Measurements from ENCODE around the gene TEX14. TPM values are rescaled to one million over a fixed set of nuclear protein-coding genes. Genes with fewer than 3 reads are reported as not detected.

Gene TEX14
- total and polyA plus RNA-seq, 7 donors: 0.09 to 0.36 (median 0.28) TPM; not detected in 2

- H3K27ac ChIP-seq: no peak overlapping the region
- no peak overlapping the region for H3K4me3 ChIP-seq
- TF ChIP-seq EP300 (IDR thresholded peaks at IDR 0.05) (no peak), POLR2AphosphoS5 (IDR thresholded peaks at IDR 0.05) (no peak), POLR2A (IDR thresholded peaks at IDR 0.05) (no peak)
- no peaks in the 10 kb centered on the region for H3K27me3 ChIP-seq
- WGBS, 2 donors: 85 to 87% methylated on average over 5 of the region's 5 CpGs
- peaks cover 0 to 63% (median under 1%) of the 10 kb centered on the region in 4 donors for H3K36me3 ChIP-seq
- intact Hi-C loops (cut with DNase I): no loop called here
- DNase-seq: no peak
- no peaks in the 10 kb centered on the region for H3K4me1 ChIP-seq
- no peaks in the 10 kb centered on the region for H3K9me3 ChIP-seq
Measured at GRCh38 chr17:58702045-58702476, 10.2 kb upstream of the TEX14 start.

DNA sequence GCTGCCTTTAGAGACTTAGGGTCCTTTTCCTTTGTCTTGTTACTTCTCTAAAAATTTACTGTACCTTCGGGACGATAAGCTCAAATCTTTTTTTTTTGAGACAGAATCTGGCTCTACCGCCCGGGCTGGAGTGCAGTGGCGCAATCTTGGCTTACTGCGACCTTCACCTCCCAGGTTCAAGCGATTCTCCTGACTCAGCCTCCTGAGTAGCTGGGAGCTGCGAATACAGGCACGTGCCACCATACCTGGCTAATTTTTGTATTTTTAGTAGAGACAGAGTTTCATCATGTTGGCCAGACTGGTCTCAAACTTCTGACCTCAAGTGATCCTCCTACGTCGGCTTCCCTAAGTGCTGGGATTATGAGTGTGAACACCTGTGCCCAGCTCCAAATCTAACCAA, 7.9 kb upstream of the TEX14 start:
- Histone ChIP-seq H3K27ac (no peak overlapping the region), H3K4me3 (no peak overlapping the region), H3K27me3 (no peaks in the 10 kb centered on the region), H3K36me3 (peaks cover 0 to 64% (median 3%) of the 10 kb centered on the region in 4 donors), H3K4me1 (no peaks in the 10 kb centered on the region), H3K9me3 (no peaks in the 10 kb centered on the region)
- no peak for DNase-seq
- intact Hi-C loops (cut with DNase I): no loop called here
- TF ChIP-seq CTCF (IDR thresholded peaks at IDR 0.05): no peak
- no peak for TF ChIP-seq POLR2AphosphoS5 (IDR thresholded peaks at IDR 0.05)
- no peak for TF ChIP-seq EP300 (IDR thresholded peaks at IDR 0.05)
- 97% methylated on average over 11 of the region's 11 CpGs for WGBS, 2 donors

DNA sequence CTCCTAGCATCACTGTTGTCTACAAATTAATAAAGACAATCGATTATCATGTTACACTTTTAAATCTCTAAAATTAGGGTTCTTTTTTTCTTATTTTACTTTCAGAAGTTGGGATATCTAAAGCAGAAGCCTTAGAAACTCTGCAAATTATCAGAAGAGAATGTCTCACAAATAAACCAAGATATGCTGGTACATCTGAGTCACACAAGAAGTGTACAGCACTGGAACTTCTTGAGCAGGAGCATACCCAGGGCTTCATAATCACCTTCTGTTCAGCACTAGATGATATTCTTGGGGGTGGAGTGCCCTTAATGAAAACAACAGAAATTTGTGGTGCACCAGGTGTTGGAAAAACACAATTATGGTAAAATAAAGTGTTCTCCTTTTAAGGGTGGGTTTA, 3.0 kb upstream of the TEX14 start:
- no peak for DNase-seq
- Histone ChIP-seq H3K27me3 (no peaks in the 10 kb centered on the region), H3K4me1 (peaks cover 0 to 15% (median 13%) of the 10 kb centered on the region in 4 donors), H3K4me3 (no peak overlapping the region), H3K36me3 (peaks cover 0 to 21% (median 3%) of the 10 kb centered on the region in 4 donors), H3K9me3 (no peaks in the 10 kb centered on the region), H3K27ac (no peak overlapping the region)
- WGBS, 2 donors: 96 to 98% methylated on average over 1 of the region's 1 CpG
- intact Hi-C loops (cut with DNase I): loop anchor here (5.0 kb wide), 1 partner anchor 178 kb away; no protein-coding TSS in a partner anchor
- TF ChIP-seq EP300 (IDR thresholded peaks at IDR 0.05) (no peak), POLR2A (IDR thresholded peaks at IDR 0.05) (no peak), CTCF (IDR thresholded peaks at IDR 0.05) (no peak), POLR2AphosphoS5 (IDR thresholded peaks at IDR 0.05) (no peak)

GRCh38 chr17:58694302-58694701, 2.5 kb upstream of the TEX14 start:
- WGBS, 2 donors: 95 to 97% methylated on average over 8 of the region's 8 CpGs
- TF ChIP-seq EP300 (IDR thresholded peaks at IDR 0.05) (no peak), POLR2A (IDR thresholded peaks at IDR 0.05) (no peak), POLR2AphosphoS5 (IDR thresholded peaks at IDR 0.05) (no peak), CTCF (IDR thresholded peaks at IDR 0.05) (no peak)
- intact Hi-C loops (cut with DNase I): loop anchor here (5.0 kb wide), 1 partner anchor 177 kb away; no protein-coding TSS in a partner anchor
- Histone ChIP-seq H3K9me3 (no peaks in the 10 kb centered on the region), H3K36me3 (peaks cover 0 to 15% (median 3%) of the 10 kb centered on the region in 4 donors), H3K27me3 (no peaks in the 10 kb centered on the region), H3K4me3 (no peak overlapping the region), H3K27ac (no peak overlapping the region), H3K4me1 (peaks cover 0 to 15% (median 13%) of the 10 kb centered on the region in 4 donors)
- DNase-seq: no peak

GRCh38 chr17:58693751-58694150, 1.9 kb upstream of the TEX14 start:
- H3K27me3 ChIP-seq: no peaks in the 10 kb centered on the region
- peaks cover 0 to 10% (median 3%) of the 10 kb centered on the region in 4 donors for H3K36me3 ChIP-seq
- H3K27ac ChIP-seq: no peak overlapping the region
- no peak for TF ChIP-seq POLR2A (IDR thresholded peaks at IDR 0.05)
- peaks cover 0 to 15% (median 13%) of the 10 kb centered on the region in 4 donors for H3K4me1 ChIP-seq
- no peak for DNase-seq
- no peak overlapping the region for H3K4me3 ChIP-seq
- intact Hi-C loops (cut with DNase I): loop anchor here (2.0 to 5.0 kb wide), 2 partner anchors 33 to 176 kb away; no protein-coding TSS in a partner anchor
- WGBS, 2 donors: 85 to 88% methylated on average over 2 of the region's 2 CpGs
- no peaks in the 10 kb centered on the region for H3K9me3 ChIP-seq

- WGBS, 2 donors: 74 to 75% methylated on average over 8 of the region's 8 CpGs
- no peak for DNase-seq
- intact Hi-C loops (cut with DNase I): loop anchor here (2.0 to 5.0 kb wide), 2 partner anchors 32 to 176 kb away; no protein-coding TSS in a partner anchor
Measured at GRCh38 chr17:58693208-58693607, 1.4 kb upstream of the TEX14 start.

More at GRCh38 chr17:58693208-58693607, 1.4 kb upstream of the TEX14 start:
- Histone ChIP-seq H3K36me3 (peaks cover 0 to 9% (median 3%) of the 10 kb centered on the region in 4 donors), H3K9me3 (no peaks in the 10 kb centered on the region), H3K4me3 (peak overlapping the region; percentile 58 to 69 (median 66)), H3K4me1 (peaks cover 0 to 15% (median 13%) of the 10 kb centered on the region in 4 donors), H3K27ac (peak overlapping the region; percentile 82 to 91 (median 84)), H3K27me3 (no peaks in the 10 kb centered on the region)
- TF ChIP-seq CTCF (IDR thresholded peaks at IDR 0.05): no peak
